ENCODE results near the gene TAS2R1. TPM values are rescaled to one million over a fixed set of nuclear protein-coding genes. Genes with fewer than 3 reads are reported as not detected.

Gene TAS2R1
- total RNA-seq = 1 to 10 TPM in 1 of 4 donors, not detected in 3; 1.3 TPM

- Histone ChIP-seq H3K27me3 (no peaks in the 10 kb centered on the region), H3K36me3 (no peaks in the 10 kb centered on the region), H3K4me3 (replicated peaks in 1 of 3) (no peak within 1 kb of the TSS), H3K9me3 (no peaks in the 10 kb centered on the region), H3K4me1 (no peaks in the 10 kb centered on the region), H3K27ac (no peak within 1 kb of the TSS)
- DNase-seq = no peak
- intact Hi-C loops (cut with DNase I) = no loop called here
- TF ChIP-seq POLR2A (IDR thresholded peaks at IDR 0.05) (no peak), CTCF (IDR thresholded peaks at IDR 0.05) (no peak)
- WGBS, 2 donors = 95 to 97% methylated on average over 1 of the region's 1 CpG
These were observed at the start of gene TAS2R1 for GRCh38 chr5:9630251-9630650. Gene TAS2R1 (minus strand): TSS chr5:9630351. CDS start chr5:9630032, 319 bp downstream.

GRCh38 chr5:9670371-9670770 is 40.2 kb upstream of the TAS2R1 start:
- intact Hi-C loops (cut with DNase I) = no loop called here
- Histone ChIP-seq H3K9me3 (no peaks in the 10 kb centered on the region), H3K36me3 (no peaks in the 10 kb centered on the region), H3K4me1 (no peaks in the 10 kb centered on the region), H3K27ac (no peak overlapping the region), H3K4me3 (replicated peaks in 1 of 3) (no peak overlapping the region), H3K27me3 (no peaks in the 10 kb centered on the region)
- 0 to 4% methylated on average over 1 of the region's 1 CpG for WGBS, 2 donors
- no peak for DNase-seq
- TF ChIP-seq CTCF (IDR thresholded peaks at IDR 0.05) (no peak), POLR2A (IDR thresholded peaks at IDR 0.05) (no peak)

GRCh38 chr5:9667906-9668305 is 37.8 kb upstream of the TAS2R1 start:
- Histone ChIP-seq H3K4me3 (replicated peaks in 1 of 3) (no peak overlapping the region), H3K9me3 (no peaks in the 10 kb centered on the region), H3K36me3 (no peaks in the 10 kb centered on the region), H3K4me1 (no peaks in the 10 kb centered on the region), H3K27ac (no peak overlapping the region), H3K27me3 (no peaks in the 10 kb centered on the region)
- WGBS, 2 donors = 63 to 89% methylated on average over 2 of the region's 2 CpGs
- TF ChIP-seq CTCF (IDR thresholded peaks at IDR 0.05) = no peak
- no peak for TF ChIP-seq POLR2A (IDR thresholded peaks at IDR 0.05)
- intact Hi-C loops (cut with DNase I) = no loop called here
- no peak for DNase-seq

GRCh38 chr5:9663891-9664290 is 33.7 kb upstream of the TAS2R1 start:
- whole genome bisulfite sequencing, 2 donors = 87 to 88% methylated on average over 6 of the region's 6 CpGs
- Histone ChIP-seq H3K9me3 (no peaks in the 10 kb centered on the region), H3K4me1 (no peaks in the 10 kb centered on the region), H3K36me3 (no peaks in the 10 kb centered on the region), H3K27ac (no peak overlapping the region), H3K4me3 (replicated peaks in 1 of 3) (no peak overlapping the region), H3K27me3 (no peaks in the 10 kb centered on the region)
- intact Hi-C loops (cut with DNase I) = no loop called here
- no peak for TF ChIP-seq CTCF (IDR thresholded peaks at IDR 0.05)
- no peak for TF ChIP-seq POLR2A (IDR thresholded peaks at IDR 0.05)
- DNase-seq = no peak

- intact Hi-C loops (cut with DNase I) = no loop called here
- Histone ChIP-seq H3K27ac (no peak overlapping the region), H3K27me3 (no peaks in the 10 kb centered on the region), H3K9me3 (no peaks in the 10 kb centered on the region), H3K4me1 (no peaks in the 10 kb centered on the region), H3K36me3 (no peaks in the 10 kb centered on the region), H3K4me3 (replicated peaks in 1 of 3) (no peak overlapping the region)
- WGBS, 2 donors = 72 to 74% methylated on average over 6 of the region's 6 CpGs
- TF ChIP-seq CTCF (IDR thresholded peaks at IDR 0.05) (no peak), POLR2A (IDR thresholded peaks at IDR 0.05) (no peak)
- no peak for DNase-seq
These were observed 31.3 kb upstream of the TAS2R1 start for GRCh38 chr5:9661316-9662015.
